MM.1S (cell line): Measurements from ENCODE around the gene SLC17A9.

Experiments
- EZH2 ChIP-seq: fragments of 300-600 bp; sonication (generic); optimal IDR thresholded peaks from 2 replicates; pipeline ENCODE3; 2017; ENCODE audit warnings: low read depth, mild to moderate bottlenecking, antibody characterized with exemption, low read length, mixed read lengths
- TF ChIP-seq, protein P1 (sequence below): fragments of 300-600 bp; sonication (generic); IDR thresholded peaks from 2 replicates; pipeline ENCODE4 v1.5.1; 2016; ENCODE audit warnings: antibody characterized with exemption, low read length, mixed read lengths

DNA sequence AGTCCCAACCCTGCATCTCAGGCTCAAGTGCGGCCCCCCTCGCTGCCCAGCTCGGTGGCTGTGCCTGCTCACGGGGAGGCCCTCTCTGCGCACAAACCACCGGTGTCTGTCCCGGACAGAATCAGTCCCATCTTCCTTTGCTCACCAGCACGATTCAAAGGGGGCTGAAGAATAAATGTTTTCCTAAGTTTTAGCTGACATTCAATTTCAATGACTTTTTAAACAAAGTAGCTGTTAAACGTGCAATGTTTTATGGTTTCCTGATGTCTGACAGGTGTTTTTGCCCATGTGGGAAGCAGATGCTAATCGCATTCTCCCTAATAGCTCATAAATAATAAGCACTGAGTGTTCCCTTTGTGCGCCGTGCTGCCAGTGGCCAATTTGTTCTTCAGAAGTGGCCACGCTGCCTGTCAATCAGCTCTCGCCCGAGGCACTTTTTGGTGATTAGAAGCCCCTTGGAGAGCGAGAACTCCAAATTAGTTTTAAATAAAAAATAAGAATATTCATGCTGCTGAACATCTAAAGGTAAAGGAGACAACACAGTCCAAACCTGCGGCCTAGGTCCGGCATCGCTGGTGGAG, 28.0 kb downstream of the SLC17A9 start:
- TF ChIP-seq, protein P1, sequence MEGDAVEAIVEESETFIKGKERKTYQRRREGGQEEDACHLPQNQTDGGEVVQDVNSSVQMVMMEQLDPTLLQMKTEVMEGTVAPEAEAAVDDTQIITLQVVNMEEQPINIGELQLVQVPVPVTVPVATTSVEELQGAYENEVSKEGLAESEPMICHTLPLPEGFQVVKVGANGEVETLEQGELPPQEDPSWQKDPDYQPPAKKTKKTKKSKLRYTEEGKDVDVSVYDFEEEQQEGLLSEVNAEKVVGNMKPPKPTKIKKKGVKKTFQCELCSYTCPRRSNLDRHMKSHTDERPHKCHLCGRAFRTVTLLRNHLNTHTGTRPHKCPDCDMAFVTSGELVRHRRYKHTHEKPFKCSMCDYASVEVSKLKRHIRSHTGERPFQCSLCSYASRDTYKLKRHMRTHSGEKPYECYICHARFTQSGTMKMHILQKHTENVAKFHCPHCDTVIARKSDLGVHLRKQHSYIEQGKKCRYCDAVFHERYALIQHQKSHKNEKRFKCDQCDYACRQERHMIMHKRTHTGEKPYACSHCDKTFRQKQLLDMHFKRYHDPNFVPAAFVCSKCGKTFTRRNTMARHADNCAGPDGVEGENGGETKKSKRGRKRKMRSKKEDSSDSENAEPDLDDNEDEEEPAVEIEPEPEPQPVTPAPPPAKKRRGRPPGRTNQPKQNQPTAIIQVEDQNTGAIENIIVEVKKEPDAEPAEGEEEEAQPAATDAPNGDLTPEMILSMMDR = no peak
- peak; percentile 44 for TF ChIP-seq EZH2
